ENCODE data around the gene ATP2C2. TPM values are rescaled to one million over a fixed set of nuclear protein-coding genes. Genes with fewer than 3 reads are reported as not detected.
"Not testable (repeated sequence)": the region's sequence is repeated elsewhere in the genome, so short reads cannot be mapped to it uniquely, and the experiment has no call there.

Gene ATP2C2
- total RNA-seq, 1 donor from 2014 or later: not detected

GRCh38 chr16:84416407-84417321 is 48.3 kb downstream of the ATP2C2 start:
- Mint-ChIP-seq H3K27ac (ENCODE audit: unreplicated experiment) (no peak overlapping the region), H3K4me3 (ENCODE audit: unreplicated experiment) (no peak overlapping the region), H3K4me1 (ENCODE audit: low read depth) (no peaks in the 10 kb centered on the region), H3K27me3 (ENCODE audit: low read depth) (peaks cover 63% of the 10 kb centered on the region), H3K36me3 (ENCODE audit: low read depth) (no peaks in the 10 kb centered on the region), H3K9me3 (ENCODE audit: low read depth) (no peaks in the 10 kb centered on the region)
- no peak for TF ChIP-seq CTCF (IDR thresholded peaks at IDR 0.05)
- peak; percentile 38 for DNase-seq (ENCODE audit: low spot score)

GRCh38 chr16:84418056-84418849 is 49.9 kb downstream of the ATP2C2 start:
- H3K27me3 Mint-ChIP-seq (ENCODE audit: low read depth): peaks cover 58% of the 10 kb centered on the region
- DNase-seq (ENCODE audit: low spot score): peak; percentile 71
- no peak for TF ChIP-seq CTCF (IDR thresholded peaks at IDR 0.05)
- H3K27ac Mint-ChIP-seq (ENCODE audit: unreplicated experiment): no peak overlapping the region
- no peaks in the 10 kb centered on the region for H3K4me1 Mint-ChIP-seq (ENCODE audit: low read depth)
- H3K36me3 Mint-ChIP-seq (ENCODE audit: low read depth): no peaks in the 10 kb centered on the region
- H3K9me3 Mint-ChIP-seq (ENCODE audit: low read depth): no peaks in the 10 kb centered on the region
- no peak overlapping the region for H3K4me3 Mint-ChIP-seq (ENCODE audit: unreplicated experiment)

- no peak overlapping the region for H3K27ac Mint-ChIP-seq (ENCODE audit: unreplicated experiment)
- no peaks in the 10 kb centered on the region for H3K4me1 Mint-ChIP-seq (ENCODE audit: low read depth)
- DNase-seq (ENCODE audit: low spot score): peak; percentile 52
- TF ChIP-seq CTCF (IDR thresholded peaks at IDR 0.05): no peak
- H3K27me3 Mint-ChIP-seq (ENCODE audit: low read depth): peaks cover 46% of the 10 kb centered on the region
- H3K36me3 Mint-ChIP-seq (ENCODE audit: low read depth): no peaks in the 10 kb centered on the region
- peaks cover 3% of the 10 kb centered on the region for H3K9me3 Mint-ChIP-seq (ENCODE audit: low read depth)
- H3K4me3 Mint-ChIP-seq (ENCODE audit: unreplicated experiment): no peak overlapping the region
Measured at GRCh38 chr16:84419730-84420129, 51.4 kb downstream of the ATP2C2 start.

- H3K36me3 Mint-ChIP-seq (ENCODE audit: low read depth); H3K27ac Mint-ChIP-seq (ENCODE audit: unreplicated experiment); H3K4me1 Mint-ChIP-seq (ENCODE audit: low read depth); DNase-seq (ENCODE audit: low spot score); H3K9me3 Mint-ChIP-seq (ENCODE audit: low read depth); H3K4me3 Mint-ChIP-seq (ENCODE audit: unreplicated experiment): not testable (repeated sequence)
- peaks cover 41% of the 10 kb centered on the region for H3K27me3 Mint-ChIP-seq (ENCODE audit: low read depth)
Measured at GRCh38 chr16:84420556-84420955, 52.2 kb downstream of the ATP2C2 start.

GRCh38 chr16:84421081-84421937 is 53.0 kb downstream of the ATP2C2 start:
- peaks cover 38% of the 10 kb centered on the region for H3K27me3 Mint-ChIP-seq (ENCODE audit: low read depth)
- peaks cover 3% of the 10 kb centered on the region for H3K9me3 Mint-ChIP-seq (ENCODE audit: low read depth)
- H3K4me1 Mint-ChIP-seq (ENCODE audit: low read depth): no peaks in the 10 kb centered on the region
- H3K36me3 Mint-ChIP-seq (ENCODE audit: low read depth): no peaks in the 10 kb centered on the region
- H3K27ac Mint-ChIP-seq (ENCODE audit: unreplicated experiment): no peak overlapping the region
- DNase-seq (ENCODE audit: low spot score): peak; percentile 66
- no peak overlapping the region for H3K4me3 Mint-ChIP-seq (ENCODE audit: unreplicated experiment)
- no peak for TF ChIP-seq CTCF (IDR thresholded peaks at IDR 0.05)
